SU-DHL-6 (cell line): Measurements from ENCODE around the gene VSTM2B.

ENCODE experiments used
- CTCF ChIP-seq: fragments of 200-600 bp; sonication (generic); IDR thresholded peaks from one replicate; pipeline ENCODE4 v1.5.1; 2017; ENCODE audit warnings: antibody characterized with exemption, mild to moderate bottlenecking, low read length, moderate library complexity; ENCODE audit not compliant: insufficient read depth, poor library complexity, severe bottlenecking
- EZH2phosphoT487 ChIP-seq: fragments of 200-600 bp; sonication (generic), shearing (Covaris generic); conservative IDR thresholded peaks from 2 replicates; pipeline ENCODE4 v1.6.1; 2018; ENCODE audit warnings: mild to moderate bottlenecking, antibody characterized with exemption, low read length, moderate library complexity, mixed read lengths

DNA sequence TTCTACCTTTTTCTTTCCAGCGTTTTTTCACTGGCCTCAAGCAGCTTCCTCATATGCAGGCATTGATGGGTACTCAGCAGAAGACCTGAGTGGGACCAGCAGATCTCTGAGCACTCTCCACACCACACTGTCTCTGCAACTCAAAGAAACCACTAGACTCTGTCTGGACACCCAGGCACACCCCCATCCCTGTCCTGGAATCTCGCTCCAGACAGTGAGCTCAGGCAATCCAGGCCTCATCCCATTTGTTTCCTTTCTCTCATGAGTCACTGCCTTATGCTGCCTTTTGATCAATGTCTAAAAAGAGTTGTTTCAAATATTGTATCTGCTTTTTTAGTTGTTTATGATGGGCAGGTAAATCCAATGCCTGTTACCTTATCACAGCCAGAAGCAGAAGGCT, 60.6 kb downstream of the VSTM2B start:
- no peak for TF ChIP-seq CTCF
- no peak for TF ChIP-seq EZH2phosphoT487
